Body of pancreas (tissue), 4 donors: ENCODE data around the gene NLRC3.

ENCODE experiments used
- CTCF ChIP-seq, 7 experiments: fragments of 450-650 bp in 4 of 7; fragments of 200-600 bp in 3 of 7; sonication (generic) in 3 of 7; IDR thresholded peaks; one replicate each; pipeline ENCODE4 v1.5.1; 2016 to 2019; ENCODE audit warnings: antibody characterized with exemption in 7 of 7
- POLR2A ChIP-seq, 3 donors: fragments of 450-650 bp; IDR thresholded peaks; one replicate each; pipeline ENCODE4 v1.6.1; 2016; ENCODE audit warnings: antibody characterized with exemption in 3 of 3, mild to moderate bottlenecking in 2 of 3

GRCh38 chr16:3561626-3562025 is 15.6 kb downstream of the NLRC3 start:
- no peak for TF ChIP-seq CTCF (IDR thresholded peaks at IDR 0.05)
- no peak for TF ChIP-seq POLR2A (IDR thresholded peaks at IDR 0.05)
